GM23248 (cell line): ENCODE results near the gene ZNF213. TPM values are rescaled to one million over a fixed set of nuclear protein-coding genes. Genes with fewer than 3 reads are reported as not detected.
"Not testable (repeated sequence)": the region's sequence is repeated elsewhere in the genome, so short reads cannot be mapped to it uniquely, and the experiment has no call there.

Experiments used
- DNase-seq: peaks from one replicate; pipeline ENCODE4 v3.0.0-alpha.2; 2015
- H2AFZ ChIP-seq: fragments of 200-600 bp; sonication (generic); 2 replicates; pipeline ENCODE4 v1.6.1; 2016; ENCODE audit warnings: antibody characterized with exemption
- H3F3A ChIP-seq: fragments of 200-600 bp; sonication (generic); 2 replicates; pipeline ENCODE4 v1.6.1; 2016; ENCODE audit warnings: mild to moderate bottlenecking, antibody characterized with exemption, mixed run types; ENCODE audit not compliant: insufficient read depth
- H3K27ac ChIP-seq: fragments of 200-600 bp; sonication (generic); 2 replicates; pipeline ENCODE4 v1.5.1; 2016; ENCODE audit warnings: mild to moderate bottlenecking
- H3K27me3 ChIP-seq: fragments of 200-600 bp; sonication (generic); replicated peaks from 2 replicates; pipeline ENCODE4 v1.6.1; 2016; ENCODE audit warnings: mild to moderate bottlenecking; ENCODE audit not compliant: insufficient read depth
- H3K36me3 ChIP-seq: fragments of 200-600 bp; sonication (generic); 2 replicates; pipeline ENCODE4 v1.6.1; 2016; ENCODE audit warnings: low read depth, mild to moderate bottlenecking
- H3K4me1 ChIP-seq: fragments of 200-600 bp; sonication (generic); 2 replicates; pipeline ENCODE4 v1.6.1; 2016; ENCODE audit warnings: mild to moderate bottlenecking; ENCODE audit not compliant: insufficient read depth
- H3K4me2 ChIP-seq: fragments of 200-600 bp; sonication (generic); one replicate; pipeline ENCODE4 v1.6.1; 2016; ENCODE audit warnings: mild to moderate bottlenecking; ENCODE audit not compliant: unreplicated experiment
- H3K4me3 ChIP-seq: fragments of 200-600 bp; sonication (generic); 2 replicates; pipeline ENCODE4 v1.5.1; 2016; ENCODE audit warnings: mild to moderate bottlenecking
- H3K79me2 ChIP-seq: fragments of 200-600 bp; sonication (generic); 2 replicates; pipeline ENCODE4 v1.6.1; 2016; ENCODE audit warnings: mild to moderate bottlenecking; ENCODE audit not compliant: insufficient read depth
- H3K9ac ChIP-seq: fragments of 200-600 bp; sonication (generic); 2 replicates; pipeline ENCODE4 v1.6.1; 2016; ENCODE audit warnings: mild to moderate bottlenecking
- H3K9me2 ChIP-seq: fragments of 200-600 bp; sonication (generic); 2 replicates; pipeline ENCODE4 v1.6.1; 2016; ENCODE audit warnings: mixed run types, mild to moderate bottlenecking, moderate library complexity; ENCODE audit not compliant: insufficient read depth
- H3K9me3 ChIP-seq: fragments of 200-600 bp; sonication (generic); one replicate; pipeline ENCODE4 v1.6.1; 2017; ENCODE audit warnings: low read depth
- H4K20me1 ChIP-seq: fragments of 200-600 bp; sonication (generic); 2 replicates; pipeline ENCODE4 v1.6.0; 2016; ENCODE audit not compliant: insufficient read depth
- EZH2 ChIP-seq: fragments of 200-600 bp; sonication (generic); IDR thresholded peaks from 2 replicates; pipeline ENCODE4 v1.6.1; 2018; ENCODE audit warnings: antibody characterized with exemption, mild to moderate bottlenecking; ENCODE audit not compliant: insufficient read depth, poor library complexity, severe bottlenecking
- EZH2phosphoT487 ChIP-seq: fragments of 200-600 bp; sonication (generic); IDR thresholded peaks from 2 replicates; pipeline ENCODE4 v1.6.1; 2018; ENCODE audit warnings: antibody characterized with exemption, moderate library complexity, mild to moderate bottlenecking, low read depth; ENCODE audit not compliant: insufficient read depth
- WGBS, 2 experiments: methylation state at CpG; one replicate each; pipeline ENCODE4 v1.1.6; 2015 to 2017; ENCODE audit warnings: low lambda C conversion rate in 2 of 2, low coverage in 1 of 2; ENCODE audit errors: missing lambda C conversion rate in 2 of 2; 5-methylcytosine and 5-hydroxymethylcytosine counted together
- in situ Hi-C: fragments of 300-500 bp; cut with MboI; formaldehyde crosslinking; loops from 2 replicates; pipeline ENCODE4 v1.15.0; 2020
- polyA plus RNA-seq: library from polyadenylated mRNA; unstranded; fragments of >200 nt; fragmentation: Nextera tagmentation; extraction: Ambion mirVana; gene quantifications from 2 replicates; pipeline ENCODE4 v1.2.1, GENCODE V29; 2016
- total RNA-seq: library from RNA; depleted of rRNA; stranded (reverse); fragments of >200 nt; shearing (Covaris generic); gene quantifications from 2 replicates; pipeline ENCODE4 v1.2.3, GENCODE V29; 2014

Gene ZNF213
- total and polyA plus RNA-seq, 2 experiments from 2014 or later = 5.3 to 7.3 TPM

DNA sequence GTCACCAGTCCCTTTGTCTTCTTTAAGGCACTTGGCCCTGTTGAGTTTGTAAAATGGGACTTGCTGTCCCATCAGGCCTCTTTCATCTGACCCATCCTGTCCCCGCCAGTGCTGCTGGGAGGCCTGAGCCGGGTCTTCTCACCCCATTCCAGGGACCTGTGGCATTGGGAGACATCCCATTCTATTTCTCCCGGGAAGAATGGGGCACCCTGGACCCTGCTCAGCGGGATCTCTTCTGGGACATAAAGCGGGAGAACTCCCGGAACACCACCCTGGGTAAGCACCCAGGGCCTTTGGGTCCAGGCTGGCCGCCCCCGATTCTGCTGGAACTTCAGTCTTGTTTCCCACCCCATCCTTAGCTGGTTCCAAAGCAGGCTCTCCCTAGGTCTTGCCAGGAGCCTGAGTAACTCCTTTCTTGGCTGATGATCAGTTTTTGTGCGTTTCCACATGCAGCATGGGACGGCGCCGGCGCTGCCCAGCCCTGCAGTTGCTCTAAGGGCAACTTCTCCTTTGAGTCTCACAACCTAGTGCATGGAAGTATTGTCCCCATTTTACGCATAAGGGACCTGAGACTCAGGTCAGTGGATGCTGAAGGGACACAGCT lies 4.1 kb downstream of the ZNF213 start:
- no peaks in the 10 kb centered on the region for H3F3A ChIP-seq
- H3K4me3 ChIP-seq = no peak overlapping the region
- no peaks in the 10 kb centered on the region for H3K27me3 ChIP-seq
- H3K9me2 ChIP-seq = no peaks in the 10 kb centered on the region
- peaks cover 7% of the 10 kb centered on the region; the same call in 1 of the 2 replicates for H3K4me1 ChIP-seq
- 90% methylated on average over 14 of the region's 14 CpGs for WGBS, 2 experiments
- H3K9me3 ChIP-seq = no peaks in the 10 kb centered on the region
- TF ChIP-seq EZH2 = no peak
- no peak for TF ChIP-seq EZH2phosphoT487
- no peak overlapping the region for H2AFZ ChIP-seq
- no peaks in the 10 kb centered on the region for H3K36me3 ChIP-seq
- peaks cover 36% of the 10 kb centered on the region for H3K79me2 ChIP-seq
- H3K9ac ChIP-seq = no peak overlapping the region
- in situ Hi-C loops = no loop called here
- H4K20me1 ChIP-seq = no peaks in the 10 kb centered on the region
- H3K27ac ChIP-seq = no peak overlapping the region
- DNase-seq = no peak
- no peak overlapping the region for H3K4me2 ChIP-seq

DNA sequence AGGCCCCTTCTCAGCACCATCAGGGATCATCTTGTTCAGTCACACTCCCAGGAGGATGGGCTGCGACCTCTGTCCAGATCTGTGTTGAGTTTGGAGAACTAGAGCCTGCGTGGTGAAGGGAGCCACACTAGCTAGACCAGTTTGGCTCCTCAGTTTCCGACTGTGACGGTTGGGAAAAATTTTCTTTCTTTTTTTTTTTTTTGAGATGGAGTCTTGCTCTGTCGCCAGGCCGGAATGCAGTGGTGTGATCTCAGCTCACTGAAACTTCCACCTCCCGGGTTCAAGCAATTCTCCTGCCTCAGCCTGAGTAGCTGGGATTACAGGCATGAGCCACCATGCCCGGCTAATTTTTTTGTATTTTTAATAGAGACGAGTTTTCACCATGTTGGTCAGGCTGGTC lies 4.7 kb downstream of the ZNF213 start:
- H3K4me2 ChIP-seq, H3K9ac ChIP-seq, H3K4me3 ChIP-seq, H3K27ac ChIP-seq, H2AFZ ChIP-seq, H3K36me3 ChIP-seq, H4K20me1 ChIP-seq, H3K27me3 ChIP-seq, H3K9me3 ChIP-seq, in situ Hi-C loops, H3K9me2 ChIP-seq, H3K4me1 ChIP-seq, H3F3A ChIP-seq: not testable (repeated sequence)
- H3K79me2 ChIP-seq = peaks cover 29% of the 10 kb centered on the region
- DNase-seq = peak; percentile 15
- WGBS, 2 experiments = 79 to 87% methylated on average over 9 of the region's 9 CpGs

DNA sequence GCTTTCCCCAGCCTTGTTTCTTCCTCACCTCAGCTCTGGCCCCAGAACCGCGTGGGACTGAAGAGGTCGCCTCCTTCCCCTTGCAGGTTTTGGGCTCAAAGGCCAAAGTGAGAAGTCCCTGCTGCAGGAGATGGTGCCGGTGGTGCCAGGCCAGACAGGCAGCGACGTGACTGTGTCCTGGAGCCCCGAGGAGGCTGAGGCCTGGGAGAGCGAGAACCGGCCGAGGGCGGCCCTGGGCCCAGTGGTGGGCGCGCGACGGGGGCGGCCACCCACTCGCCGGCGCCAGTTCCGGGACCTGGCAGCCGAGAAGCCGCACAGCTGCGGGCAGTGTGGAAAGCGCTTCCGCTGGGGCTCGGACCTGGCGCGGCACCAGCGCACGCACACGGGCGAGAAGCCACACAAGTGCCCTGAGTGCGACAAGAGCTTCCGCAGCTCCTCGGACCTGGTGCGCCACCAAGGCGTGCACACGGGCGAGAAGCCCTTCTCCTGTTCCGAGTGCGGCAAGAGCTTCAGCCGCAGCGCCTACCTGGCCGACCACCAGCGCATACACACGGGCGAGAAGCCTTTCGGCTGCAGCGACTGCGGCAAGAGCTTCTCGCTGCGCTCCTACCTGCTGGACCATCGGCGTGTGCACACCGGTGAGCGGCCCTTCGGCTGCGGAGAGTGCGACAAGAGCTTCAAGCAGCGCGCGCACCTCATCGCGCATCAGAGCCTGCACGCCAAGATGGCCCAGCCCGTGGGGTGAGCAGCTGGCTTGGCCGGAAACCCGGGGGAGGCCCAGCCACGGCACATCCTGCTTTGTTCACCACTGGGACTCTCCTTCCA lies 6.0 kb downstream of the ZNF213 start:
- Histone ChIP-seq H3K4me1 (peaks cover 6% of the 10 kb centered on the region; the same call in 1 of the 2 replicates), H4K20me1 (no peaks in the 10 kb centered on the region), H3K27me3 (no peaks in the 10 kb centered on the region), H3F3A (no peaks in the 10 kb centered on the region), H3K4me3 (no peak overlapping the region), H2AFZ (no peak overlapping the region), H3K4me2 (no peak overlapping the region), H3K27ac (no peak overlapping the region), H3K9me2 (no peaks in the 10 kb centered on the region), H3K79me2 (peaks cover 21% of the 10 kb centered on the region), H3K36me3 (no peaks in the 10 kb centered on the region), H3K9ac (no peak overlapping the region), H3K9me3 (no peaks in the 10 kb centered on the region)
- 94 to 96% methylated on average over 52 to 69 of the region's 69 CpGs for WGBS, 2 experiments
- TF ChIP-seq EZH2 (no peak), EZH2phosphoT487 (no peak)
- no peak for DNase-seq
- in situ Hi-C loops = no loop called here

DNA sequence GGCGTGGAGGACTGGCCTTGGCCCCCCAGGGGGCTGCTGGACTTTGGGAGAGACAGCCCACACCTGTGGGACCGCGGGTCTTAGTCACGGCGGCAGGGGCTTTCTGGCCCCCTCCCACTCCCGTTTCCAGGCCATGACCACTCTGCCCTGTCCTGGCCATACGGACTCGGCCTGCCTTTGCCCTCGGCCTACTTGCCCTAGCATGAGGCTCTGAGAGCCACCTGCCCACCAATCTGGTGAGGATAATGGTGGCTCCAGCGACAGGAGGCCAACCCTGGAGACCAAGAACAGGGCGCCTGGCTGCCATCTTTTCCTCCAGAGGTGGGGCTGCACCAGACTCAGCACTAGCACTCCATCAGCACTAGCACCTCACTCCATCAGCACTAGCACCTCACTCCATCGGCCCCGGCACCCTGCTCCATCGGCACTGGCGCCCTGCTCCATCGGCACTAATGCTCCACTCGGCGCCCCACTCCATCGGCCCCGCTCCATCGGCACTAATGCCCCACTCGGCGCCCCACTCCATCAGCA lies 7.0 kb downstream of the ZNF213 start:
- WGBS, 2 experiments = 94 to 97% methylated on average over 22 to 23 of the region's 23 CpGs
- no peak overlapping the region for H3K4me2 ChIP-seq
- TF ChIP-seq EZH2 = no peak
- no peak for TF ChIP-seq EZH2phosphoT487
- peaks cover 11% of the 10 kb centered on the region for H3K79me2 ChIP-seq
- no peaks in the 10 kb centered on the region for H3K4me1 ChIP-seq
- H3K36me3 ChIP-seq = no peaks in the 10 kb centered on the region
- DNase-seq = no peak
- in situ Hi-C loops = no loop called here
- no peak overlapping the region for H3K9ac ChIP-seq
- no peaks in the 10 kb centered on the region for H3K9me3 ChIP-seq
- H3K27ac ChIP-seq = no peak overlapping the region
- H4K20me1 ChIP-seq = no peaks in the 10 kb centered on the region
- H2AFZ ChIP-seq = no peak overlapping the region
- no peaks in the 10 kb centered on the region for H3F3A ChIP-seq
- H3K4me3 ChIP-seq = no peak overlapping the region
- no peaks in the 10 kb centered on the region for H3K27me3 ChIP-seq
- H3K9me2 ChIP-seq = no peaks in the 10 kb centered on the region
